ENCODE measurements around the gene PAK3.

Gene PAK3

GRCh38 chrX:111265486-111265885 lies 169.5 kb downstream of the PAK3 start:
- no peak for DNase-seq

- no peak for DNase-seq
Measured at GRCh38 chrX:111268506-111268905, 172.5 kb downstream of the PAK3 start.

DNA sequence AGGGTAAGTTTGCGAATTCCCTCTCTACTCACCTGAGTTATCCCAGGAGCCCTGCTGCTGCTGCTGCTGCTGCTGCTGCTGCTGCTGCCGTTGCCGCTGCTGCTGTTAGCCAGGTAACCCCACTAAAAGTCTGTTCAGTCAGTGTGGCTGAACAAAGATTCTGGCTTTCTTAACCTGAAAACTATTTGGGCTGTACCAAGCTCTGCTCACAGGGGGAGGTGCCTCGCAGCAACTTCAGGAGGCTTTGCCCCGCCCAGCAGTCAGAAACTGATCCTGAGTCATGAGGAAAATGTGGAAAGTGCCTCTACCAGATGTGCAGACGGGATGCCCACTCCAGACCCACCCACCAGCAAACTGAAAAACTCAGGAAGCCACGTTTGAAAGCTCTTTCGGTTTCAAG lies 174.3 kb downstream of the PAK3 start, which contains the start of gene CAPN6:
Gene CAPN6, minus strand, starts transcription at position 145 of the 400 bp plus-strand sequence. CDS start 6,547 bp downstream, outside the sequence.
- no peak for DNase-seq
